ENCODE measurements around the gene BDH1.

BDH1 gene

DNA sequence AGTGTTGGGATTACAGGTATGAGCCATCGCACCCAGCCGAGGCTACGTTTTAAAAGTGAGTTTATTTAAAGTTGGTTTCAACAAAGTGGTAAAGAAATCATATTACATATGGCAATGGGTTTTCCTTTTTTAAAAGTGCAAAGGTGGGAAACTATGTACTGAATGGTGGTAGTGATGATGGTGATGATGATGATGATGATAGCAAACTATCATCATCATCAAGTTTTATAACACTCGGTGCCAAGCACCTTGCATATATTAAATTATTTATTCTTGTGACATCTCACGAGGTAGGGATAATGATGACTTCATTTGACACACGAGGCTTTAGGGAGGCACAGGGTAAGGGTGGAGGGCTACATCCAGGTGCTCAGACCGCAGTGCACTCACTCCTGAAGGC, 64.3 kb downstream of the BDH1 start:
- no peak overlapping the region for H3K4me3 ChIP-seq (ENCODE audit: low read depth, low read length)
- TF ChIP-seq, protein P1, sequence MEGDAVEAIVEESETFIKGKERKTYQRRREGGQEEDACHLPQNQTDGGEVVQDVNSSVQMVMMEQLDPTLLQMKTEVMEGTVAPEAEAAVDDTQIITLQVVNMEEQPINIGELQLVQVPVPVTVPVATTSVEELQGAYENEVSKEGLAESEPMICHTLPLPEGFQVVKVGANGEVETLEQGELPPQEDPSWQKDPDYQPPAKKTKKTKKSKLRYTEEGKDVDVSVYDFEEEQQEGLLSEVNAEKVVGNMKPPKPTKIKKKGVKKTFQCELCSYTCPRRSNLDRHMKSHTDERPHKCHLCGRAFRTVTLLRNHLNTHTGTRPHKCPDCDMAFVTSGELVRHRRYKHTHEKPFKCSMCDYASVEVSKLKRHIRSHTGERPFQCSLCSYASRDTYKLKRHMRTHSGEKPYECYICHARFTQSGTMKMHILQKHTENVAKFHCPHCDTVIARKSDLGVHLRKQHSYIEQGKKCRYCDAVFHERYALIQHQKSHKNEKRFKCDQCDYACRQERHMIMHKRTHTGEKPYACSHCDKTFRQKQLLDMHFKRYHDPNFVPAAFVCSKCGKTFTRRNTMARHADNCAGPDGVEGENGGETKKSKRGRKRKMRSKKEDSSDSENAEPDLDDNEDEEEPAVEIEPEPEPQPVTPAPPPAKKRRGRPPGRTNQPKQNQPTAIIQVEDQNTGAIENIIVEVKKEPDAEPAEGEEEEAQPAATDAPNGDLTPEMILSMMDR (conservative IDR thresholded peaks at IDR 0.05; ENCODE audit: low read depth, low read length), result no peak
- DNase-seq (ENCODE audit: low read depth), result no peak

DNA sequence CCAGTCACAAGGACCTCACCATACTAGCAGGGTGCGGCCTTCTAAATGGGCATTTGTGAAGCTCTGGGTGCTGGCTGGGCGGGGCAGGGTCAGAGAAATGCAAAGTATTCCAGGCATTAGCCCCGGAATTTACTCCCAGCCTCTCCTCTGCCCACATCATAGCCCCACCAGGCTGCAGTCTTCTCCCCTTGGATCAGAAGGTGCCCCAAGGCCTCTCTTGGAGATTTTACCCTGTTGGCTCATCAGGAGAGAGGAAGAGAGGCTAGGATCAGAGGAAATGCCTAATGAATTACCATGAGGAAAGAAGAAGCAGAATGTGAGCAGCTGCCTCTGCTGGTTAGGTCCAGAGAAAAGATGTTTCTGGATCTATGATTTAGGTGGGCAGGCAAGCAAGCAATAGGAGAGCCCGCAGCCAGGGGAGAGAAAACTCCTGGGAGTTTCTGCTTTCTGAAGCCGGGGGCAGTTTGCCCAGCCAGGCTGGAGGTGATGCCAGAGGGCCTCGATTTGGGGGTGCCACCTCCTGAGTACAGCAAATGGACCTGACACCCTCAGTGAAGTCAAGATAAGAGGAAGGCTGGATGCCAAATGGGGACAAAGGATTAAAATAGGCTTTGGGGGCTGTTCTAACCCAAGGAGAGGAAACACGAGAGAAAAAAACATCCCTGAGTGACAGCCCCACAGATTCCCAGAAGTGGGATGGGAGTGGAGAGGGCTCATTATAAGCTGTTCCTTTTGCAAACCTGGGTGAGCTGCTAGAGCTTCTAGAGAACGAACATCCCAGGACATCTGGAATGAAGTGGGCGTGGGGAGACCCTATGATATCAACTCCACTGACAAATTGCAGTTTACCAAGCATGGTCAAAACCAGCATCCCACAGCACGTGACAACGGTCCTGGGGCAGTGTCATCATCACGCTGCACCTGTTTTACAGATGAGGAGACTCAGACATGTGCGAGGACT, 65.4 kb downstream of the BDH1 start:
- no peak overlapping the region for H3K4me3 ChIP-seq (ENCODE audit: low read depth, low read length)
- DNase-seq (ENCODE audit: low read depth), result peak; percentile 53
- TF ChIP-seq, protein P1 (conservative IDR thresholded peaks at IDR 0.05; ENCODE audit: low read depth, low read length), result peak; percentile 34

DNA sequence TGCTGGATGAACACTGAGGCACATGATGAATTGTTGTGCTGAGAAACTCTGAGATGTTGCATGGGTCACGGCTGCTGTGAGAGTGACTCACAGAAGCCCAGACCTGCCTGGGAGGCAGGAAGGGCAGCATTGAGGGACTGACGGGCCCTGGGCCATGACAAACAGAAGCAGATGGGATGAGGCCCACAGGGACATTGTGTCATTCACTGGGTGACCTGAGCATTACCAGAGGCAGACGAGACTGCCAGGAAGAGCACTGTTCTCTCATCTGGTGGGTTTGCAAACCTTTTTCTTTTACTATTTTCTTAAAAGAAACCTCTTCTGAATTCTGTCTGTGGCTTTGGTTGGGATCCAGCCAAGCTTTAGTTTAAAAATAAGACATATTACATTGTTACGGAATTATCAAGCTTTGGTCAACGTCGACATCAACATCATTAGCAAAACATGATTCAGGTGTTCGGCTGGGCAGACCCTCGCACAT, 67.8 kb downstream of the BDH1 start:
- DNase-seq (ENCODE audit: low read depth), result peak; percentile 99
- TF ChIP-seq, protein P1 (conservative IDR thresholded peaks at IDR 0.05; ENCODE audit: low read depth, low read length), result no peak
- H3K4me3 ChIP-seq (ENCODE audit: low read depth, low read length), result no peak overlapping the region

DNA sequence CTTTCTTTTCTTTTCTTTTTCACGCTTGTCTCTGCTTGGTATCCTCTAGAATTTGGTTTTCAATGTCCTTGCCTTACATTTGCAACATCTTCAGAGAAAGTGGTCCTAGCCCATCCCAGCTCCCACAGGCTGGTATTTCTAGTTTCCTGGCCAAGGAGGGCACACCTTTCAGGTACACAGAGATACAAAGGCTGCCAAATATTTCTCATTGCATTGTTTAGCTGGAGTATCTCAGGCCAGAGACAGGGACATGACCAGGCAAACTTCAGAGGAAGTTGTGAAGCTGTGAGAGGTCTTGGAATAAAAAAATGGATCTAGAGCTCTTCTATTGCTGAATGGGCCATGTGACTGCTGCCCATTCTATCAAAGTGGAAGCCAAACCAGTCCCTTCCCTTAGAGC, 68.9 kb downstream of the BDH1 start:
- no peak for DNase-seq (ENCODE audit: low read depth)
- H3K4me3 ChIP-seq (ENCODE audit: low read depth, low read length), result no peak overlapping the region
- TF ChIP-seq, protein P1 (conservative IDR thresholded peaks at IDR 0.05; ENCODE audit: low read depth, low read length), result no peak

DNA sequence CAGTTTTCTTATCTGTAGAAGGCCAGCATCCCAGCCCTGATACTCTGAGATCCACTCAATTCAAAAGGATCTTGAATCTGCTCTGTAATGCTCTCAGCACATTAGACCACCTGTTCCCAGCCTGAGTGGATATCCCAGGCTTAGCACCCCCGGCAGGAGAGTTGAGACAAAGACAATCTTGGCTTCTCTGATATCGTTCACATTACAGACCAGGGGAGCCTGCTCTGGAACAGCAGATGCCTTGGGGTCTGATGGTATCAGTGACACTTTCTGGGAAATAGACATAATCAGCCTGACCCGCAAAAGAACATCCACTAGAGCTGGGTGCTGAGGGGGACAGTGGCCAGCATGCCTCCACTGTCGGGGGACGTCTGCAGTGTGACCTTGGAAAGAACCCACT, 70.6 kb downstream of the BDH1 start:
- TF ChIP-seq, protein P1 (conservative IDR thresholded peaks at IDR 0.05; ENCODE audit: low read depth, low read length), result no peak
- DNase-seq (ENCODE audit: low read depth), result no peak
- H3K4me3 ChIP-seq (ENCODE audit: low read depth, low read length), result no peak overlapping the region

DNA sequence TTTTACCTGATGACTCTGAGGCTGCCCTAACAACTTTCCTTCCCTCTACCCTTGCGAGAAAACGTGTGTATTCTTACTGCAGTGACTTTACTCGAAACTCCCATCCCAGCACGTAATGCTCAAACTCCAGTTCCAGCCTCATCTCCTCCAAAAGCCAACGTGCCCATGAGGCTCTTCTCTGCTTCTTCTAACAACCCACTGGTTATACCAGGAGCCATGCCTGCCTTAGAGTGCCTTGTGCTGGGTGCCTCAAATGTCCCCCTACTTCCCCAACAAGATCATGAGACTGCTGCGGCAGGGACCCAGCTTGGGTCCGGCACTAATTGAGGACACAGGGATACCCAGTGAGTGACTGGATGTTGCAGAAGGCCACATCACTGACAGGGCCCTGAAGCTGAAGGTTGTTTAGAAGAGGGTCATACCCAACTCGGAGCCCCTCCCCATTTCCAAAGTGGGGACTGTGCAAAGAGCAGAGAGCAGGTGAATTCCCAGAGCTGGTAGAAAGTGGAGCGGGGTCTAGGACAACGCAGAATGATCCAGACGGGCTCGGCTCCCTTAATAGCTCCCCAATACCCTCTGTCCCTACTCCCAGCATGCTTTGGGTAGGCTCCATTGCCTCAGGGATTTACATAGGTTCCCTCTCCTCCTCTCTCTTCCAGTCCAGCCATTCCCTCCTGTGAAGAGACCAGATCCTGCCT, 71.4 kb downstream of the BDH1 start:
- TF ChIP-seq, protein P1 (conservative IDR thresholded peaks at IDR 0.05; ENCODE audit: low read depth, low read length), result no peak
- H3K4me3 ChIP-seq (ENCODE audit: low read depth, low read length), result no peak overlapping the region
- no peak for DNase-seq (ENCODE audit: low read depth)
